Lower lobe of right lung (tissue), 2 donors: ENCODE results near the gene RASGEF1B. TPM values are rescaled to one million over a fixed set of nuclear protein-coding genes. Genes with fewer than 3 reads are reported as not detected.
A peak's percentile ranks its signal among the peaks of the same experiment; 100 is the strongest.

Experiments used
- ATAC-seq, 2 donors: fragments of 200-7000 bp; cut with Tn5 transposase; one replicate each; pipeline ENCODE4 v1.9.1; 2020 to 2022; ENCODE audit warnings: mild to moderate bottlenecking in 2 of 2, moderate library complexity in 2 of 2
- DNase-seq: peaks from one replicate; pipeline ENCODE4 v3.0.0-alpha.2; 2020
- H3K27ac ChIP-seq: fragments of 200-600 bp; one replicate; pipeline ENCODE4 v1.8.0; 2022
- H3K27me3 ChIP-seq: fragments of 200-600 bp; one replicate; pipeline ENCODE4 v1.8.0; 2022; ENCODE audit warnings: low read depth
- H3K36me3 ChIP-seq: fragments of 200-600 bp; one replicate; pipeline ENCODE4 v1.8.0; 2022; ENCODE audit warnings: mild to moderate bottlenecking
- H3K4me1 ChIP-seq: fragments of 200-600 bp; one replicate; pipeline ENCODE4 v1.8.0; 2022
- H3K4me3 ChIP-seq: fragments of 200-600 bp; one replicate; pipeline ENCODE4 v1.8.0; 2022; ENCODE audit warnings: mild to moderate bottlenecking
- H3K9me3 ChIP-seq: fragments of 200-600 bp; one replicate; pipeline ENCODE4 v1.8.0; 2022
- intact Hi-C: fragments of 100-400 bp; cut with DNase I; formaldehyde crosslinking; loops from one replicate; pipeline ENCODE4 v1.11.0; 2022
- total RNA-seq: library from RNA; stranded (reverse); fragmentation: NEBNext Ultra II Directional; extraction: Animal tissue kit (Norgen Biotek cat#: 25700); gene quantifications from one replicate; pipeline ENCODE4 v1.2.1, GENCODE V29; 2021
- TF ChIP-seq, protein P1 (sequence below): fragments of 200-600 bp; IDR thresholded peaks from one replicate; pipeline ENCODE4 v1.8.0; 2022; ENCODE audit warnings: antibody characterized with exemption, mild to moderate bottlenecking
- donor health status: DM: no; HTN: yes; CAD: no; lungs with severe emphysema.

RASGEF1B gene
- total RNA-seq, 1 donor from 2014 or later: 63.0 TPM

DNA sequence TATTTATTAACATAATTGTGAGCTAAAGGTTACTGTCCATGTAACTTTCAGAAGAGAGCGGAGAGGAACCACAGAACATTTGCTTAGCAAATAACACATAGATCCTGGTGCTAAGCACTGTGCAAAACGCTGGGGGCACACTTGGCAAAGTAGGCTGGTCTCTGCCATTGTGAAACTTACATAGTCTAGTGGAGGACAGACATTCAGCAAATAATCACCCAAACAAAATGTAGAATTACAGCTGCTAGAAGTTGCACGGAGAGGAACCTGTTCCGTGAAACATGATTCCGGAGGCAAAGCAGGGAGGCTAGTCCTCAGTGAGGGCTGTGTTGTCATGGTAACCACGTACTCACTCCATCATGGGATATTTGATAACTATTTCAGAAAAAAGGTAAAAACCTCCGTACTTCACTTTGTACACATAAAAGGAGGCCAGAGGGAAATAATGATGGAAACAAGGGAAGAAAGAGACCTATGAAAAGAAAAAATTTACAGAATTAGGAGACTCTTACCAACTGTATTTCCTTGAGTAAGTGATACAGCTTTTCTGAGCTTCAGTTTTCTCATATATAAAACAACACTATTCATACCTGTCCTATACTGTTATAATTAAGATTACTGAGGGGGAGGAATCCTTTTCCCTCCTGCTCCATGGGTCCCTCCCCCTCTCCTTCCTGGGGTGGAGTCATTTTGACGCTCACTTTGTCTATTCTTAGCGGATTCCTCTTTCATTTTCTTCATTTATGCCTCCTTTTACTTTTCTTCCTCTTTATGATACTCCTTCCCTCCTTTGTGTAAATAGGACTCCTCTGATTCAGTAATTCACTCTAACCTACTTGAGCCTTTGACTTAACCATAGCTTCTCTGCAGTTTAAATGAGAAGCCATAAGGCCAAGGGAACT, 825 bp upstream of the RASGEF1B start:
- H3K27ac ChIP-seq: peak overlapping the region; percentile 97
- H3K9me3 ChIP-seq: no peaks in the 10 kb centered on the region
- H3K4me1 ChIP-seq: peaks cover 46% of the 10 kb centered on the region
- H3K36me3 ChIP-seq: no peaks in the 10 kb centered on the region
- intact Hi-C loops: no loop called here
- peak overlapping the region; percentile 93 for H3K4me3 ChIP-seq
- TF ChIP-seq, protein P1, sequence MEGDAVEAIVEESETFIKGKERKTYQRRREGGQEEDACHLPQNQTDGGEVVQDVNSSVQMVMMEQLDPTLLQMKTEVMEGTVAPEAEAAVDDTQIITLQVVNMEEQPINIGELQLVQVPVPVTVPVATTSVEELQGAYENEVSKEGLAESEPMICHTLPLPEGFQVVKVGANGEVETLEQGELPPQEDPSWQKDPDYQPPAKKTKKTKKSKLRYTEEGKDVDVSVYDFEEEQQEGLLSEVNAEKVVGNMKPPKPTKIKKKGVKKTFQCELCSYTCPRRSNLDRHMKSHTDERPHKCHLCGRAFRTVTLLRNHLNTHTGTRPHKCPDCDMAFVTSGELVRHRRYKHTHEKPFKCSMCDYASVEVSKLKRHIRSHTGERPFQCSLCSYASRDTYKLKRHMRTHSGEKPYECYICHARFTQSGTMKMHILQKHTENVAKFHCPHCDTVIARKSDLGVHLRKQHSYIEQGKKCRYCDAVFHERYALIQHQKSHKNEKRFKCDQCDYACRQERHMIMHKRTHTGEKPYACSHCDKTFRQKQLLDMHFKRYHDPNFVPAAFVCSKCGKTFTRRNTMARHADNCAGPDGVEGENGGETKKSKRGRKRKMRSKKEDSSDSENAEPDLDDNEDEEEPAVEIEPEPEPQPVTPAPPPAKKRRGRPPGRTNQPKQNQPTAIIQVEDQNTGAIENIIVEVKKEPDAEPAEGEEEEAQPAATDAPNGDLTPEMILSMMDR: peak; percentile 28
- H3K27me3 ChIP-seq: no peaks in the 10 kb centered on the region
- DNase-seq (peak; percentile 54), ATAC-seq (peak; percentile 39 to 55)

GRCh38 chr4:81471298-81471587, 464 bp downstream of the RASGEF1B start:
- ATAC-seq: peak; percentile 36 to 50

DNA sequence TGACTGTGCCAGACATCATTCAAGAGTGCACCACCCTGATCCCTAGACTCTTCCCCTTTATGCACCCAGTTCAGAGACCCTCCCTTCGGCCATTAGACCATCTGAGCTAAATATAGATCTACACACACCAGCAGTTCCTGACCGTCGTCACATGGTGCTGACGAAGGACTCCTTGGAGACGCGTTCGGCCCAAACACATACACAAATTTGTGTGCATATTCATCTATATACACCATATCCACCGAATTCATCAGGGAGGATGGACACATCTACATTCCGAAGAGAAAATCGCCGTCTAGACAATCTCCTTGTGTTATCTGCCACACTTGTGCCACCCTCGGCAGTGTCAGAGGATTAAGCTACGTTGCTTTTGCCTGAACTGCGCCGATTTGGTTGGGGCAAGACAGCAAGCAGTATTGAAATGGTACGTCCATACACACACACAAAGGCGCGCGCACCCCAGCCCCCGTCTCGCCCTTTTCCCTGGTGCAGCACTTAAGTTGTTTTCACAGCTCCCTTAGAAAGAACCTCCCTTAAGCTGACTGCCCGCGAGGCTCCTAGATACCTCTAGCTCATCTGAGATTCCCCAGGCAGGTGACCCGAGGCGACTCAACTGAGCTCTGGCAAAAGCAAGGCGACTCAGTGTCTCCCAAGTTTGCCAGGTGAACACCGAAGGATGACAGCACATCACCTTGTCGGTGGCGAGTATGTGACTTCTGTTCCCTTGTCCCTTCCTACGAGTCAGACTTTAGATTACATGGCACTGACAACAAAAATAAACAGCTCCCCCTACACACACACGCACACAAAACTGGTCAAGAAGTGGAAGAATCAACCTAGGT, 1.0 kb downstream of the RASGEF1B start:
- intact Hi-C loops: no loop called here
- Histone ChIP-seq H3K9me3 (no peaks in the 10 kb centered on the region), H3K27ac (peak overlapping the region; percentile 97), H3K36me3 (no peaks in the 10 kb centered on the region), H3K4me1 (peaks cover 61% of the 10 kb centered on the region), H3K27me3 (no peaks in the 10 kb centered on the region), H3K4me3 (peak overlapping the region; percentile 93)
- DNase-seq (peak; percentile 80), ATAC-seq (peak; percentile 44 to 65)
- TF ChIP-seq, protein P1: no peak

More at GRCh38 chr4:81471298-81471587, 464 bp downstream of the RASGEF1B start:
- H3K4me1 ChIP-seq: peaks cover 55% of the 10 kb centered on the region
- H3K9me3 ChIP-seq: no peaks in the 10 kb centered on the region
- TF ChIP-seq, protein P1: no peak
- H3K36me3 ChIP-seq: no peaks in the 10 kb centered on the region
- H3K4me3 ChIP-seq: peak overlapping the region; percentile 93
- H3K27me3 ChIP-seq: no peaks in the 10 kb centered on the region
- DNase-seq: no peak
- intact Hi-C loops: no loop called here
- H3K27ac ChIP-seq: peak overlapping the region; percentile 97

DNA sequence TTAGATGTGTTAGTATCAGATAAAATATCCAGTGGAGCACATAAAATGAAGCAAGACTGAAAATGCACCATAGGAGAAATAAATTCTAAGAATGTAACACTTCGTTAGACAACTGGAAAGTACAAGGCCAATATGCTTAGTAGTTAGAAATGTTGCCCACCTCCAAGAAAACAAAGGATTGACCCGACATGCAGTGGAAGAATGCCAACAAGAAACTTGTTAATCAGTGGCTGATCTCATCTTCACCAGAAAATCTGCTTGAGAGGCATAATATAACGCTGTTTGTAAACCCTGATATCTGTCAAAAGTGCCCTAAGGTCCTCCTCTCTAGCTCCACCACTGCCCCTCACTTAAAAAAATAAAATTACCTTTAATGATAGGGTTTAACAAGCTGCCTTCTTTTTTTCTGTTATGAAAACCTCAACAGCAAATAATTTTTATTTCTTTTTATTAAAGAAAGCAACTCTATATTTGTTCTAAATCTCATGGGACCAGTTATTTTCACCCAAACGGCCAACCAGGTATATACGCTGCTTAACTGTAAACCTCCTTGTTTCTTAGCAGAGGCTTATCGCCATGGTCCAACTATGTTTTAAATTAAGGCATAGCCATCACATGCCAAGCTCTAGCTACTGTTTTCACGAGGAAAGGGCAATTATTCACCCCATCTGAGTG, 1.8 kb downstream of the RASGEF1B start:
- intact Hi-C loops: loop anchor here (5.0 kb wide), 1 partner anchor 372 kb away; no protein-coding TSS in a partner anchor
- no peak for DNase-seq
- H3K4me3 ChIP-seq: peak overlapping the region; percentile 93

More for the DNA sequence above, 1.8 kb downstream of the RASGEF1B start:
- H3K27me3 ChIP-seq: no peaks in the 10 kb centered on the region
- H3K36me3 ChIP-seq: no peaks in the 10 kb centered on the region
- no peak for ATAC-seq
- no peaks in the 10 kb centered on the region for H3K9me3 ChIP-seq
- TF ChIP-seq, protein P1: no peak
- peak overlapping the region; percentile 97 for H3K27ac ChIP-seq
- peaks cover 66% of the 10 kb centered on the region for H3K4me1 ChIP-seq
